Activated T-helper 17 cell treated with anti-CD3 and anti-CD28 coated beads, Interleukin-2, amount 50 U/mL, for 72 hours (primary cell): ENCODE data around the gene CEP104. TPM values are rescaled to one million over a fixed set of nuclear protein-coding genes. Genes with fewer than 3 reads are reported as not detected.

ENCODE experiments used
- ATAC-seq: fragments of 150-1000 bp; cut with Tn5 transposase; replicated peaks from 2 replicates; pipeline ENCODE4 v1.10.0; 2021; ENCODE audit warnings: mild to moderate bottlenecking, moderate library complexity
- H3K27ac Mint-ChIP-seq: one replicate; pipeline ENCODE4 v1.8.0; 2022; ENCODE audit warnings: mixed read lengths
- H3K27me3 Mint-ChIP-seq: one replicate; pipeline ENCODE4 v1.8.0; 2022; ENCODE audit warnings: mixed read lengths
- H3K36me3 Mint-ChIP-seq: one replicate; pipeline ENCODE4 v1.8.0; 2022; ENCODE audit warnings: low read depth, mild to moderate bottlenecking, mixed read lengths
- H3K4me1 Mint-ChIP-seq: one replicate; pipeline ENCODE4 v1.8.0; 2022; ENCODE audit warnings: mixed read lengths
- H3K4me3 Mint-ChIP-seq: one replicate; pipeline ENCODE4 v1.8.0; 2022; ENCODE audit warnings: mild to moderate bottlenecking, mixed read lengths
- H3K9me3 Mint-ChIP-seq: one replicate; pipeline ENCODE4 v1.8.0; 2022; ENCODE audit warnings: mixed read lengths
- total RNA-seq, 2 donors: library from RNA; stranded (reverse); gene quantifications; one replicate each; pipeline ENCODE4 v1.2.3, GENCODE V29; 2022

Gene CEP104
- total RNA-seq, 2 donors from 2014 or later: 17.8 to 39.4 TPM

DNA sequence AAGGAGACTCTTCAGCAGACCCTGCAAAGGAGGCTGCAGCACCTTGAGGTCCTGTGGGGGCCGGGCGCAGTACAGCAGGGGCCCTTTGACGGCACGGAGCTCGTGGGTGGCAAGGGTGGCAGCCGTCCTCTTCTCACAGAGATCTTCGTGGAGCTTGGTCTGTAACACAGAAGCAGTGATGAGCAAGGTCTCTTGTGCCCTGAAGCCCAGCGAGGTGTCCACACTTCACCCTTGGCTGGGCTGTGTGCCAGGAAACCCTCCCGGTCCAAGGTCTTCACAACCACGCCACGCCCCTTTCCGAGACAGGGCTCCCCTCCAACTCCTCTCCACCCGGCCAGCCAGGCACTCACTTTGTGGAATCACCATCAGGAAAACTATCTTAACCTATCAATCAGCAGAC is 72.0 kb downstream of the CEP104 start:
- Mint-ChIP-seq H3K4me1 (peaks cover 16% of the 10 kb centered on the region), H3K36me3 (peaks cover 79% of the 10 kb centered on the region), H3K4me3 (no peak overlapping the region), H3K27ac (no peak overlapping the region), H3K9me3 (no peaks in the 10 kb centered on the region), H3K27me3 (no peaks in the 10 kb centered on the region)
- no peak for ATAC-seq

DNA sequence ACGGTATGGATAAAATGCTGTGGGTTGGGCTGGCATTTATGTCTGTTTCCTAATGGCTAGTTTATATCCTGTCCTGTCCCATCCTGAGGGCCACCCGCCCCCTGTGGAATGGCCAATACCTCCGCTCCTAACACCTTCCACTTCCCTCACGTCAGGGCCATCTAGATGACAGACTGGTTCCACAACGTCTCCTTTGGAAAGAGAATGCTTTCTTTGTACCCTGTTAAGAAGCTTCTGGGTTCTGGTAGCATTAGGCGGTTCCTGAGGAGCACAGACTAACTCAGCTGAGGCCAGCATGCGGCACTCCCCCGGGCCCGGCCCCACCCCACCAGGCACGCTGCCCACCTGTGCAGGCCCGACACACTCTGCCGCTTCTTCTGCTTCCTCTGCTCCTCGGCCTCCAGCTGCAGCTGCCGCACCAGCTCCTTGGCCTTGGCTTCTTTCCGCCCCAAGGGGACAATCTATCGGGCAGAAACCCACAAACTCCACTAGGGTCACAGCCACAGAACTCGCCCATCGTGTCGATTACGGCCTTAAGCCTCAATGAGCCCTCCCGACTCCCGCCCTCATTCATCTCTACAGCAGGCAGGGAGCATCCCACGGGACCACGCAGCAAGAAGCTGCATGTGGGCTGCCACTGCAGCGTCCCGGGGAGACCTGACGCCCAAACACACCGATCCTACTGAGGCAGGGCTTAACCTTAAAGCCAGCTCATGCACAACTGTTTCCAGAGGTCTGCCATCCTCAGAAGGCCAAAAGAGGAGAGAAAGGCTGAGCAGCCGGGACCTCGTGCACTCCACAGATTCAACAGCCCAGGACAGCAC is 73.1 kb downstream of the CEP104 start:
- no peak for ATAC-seq
- no peak overlapping the region for H3K4me3 Mint-ChIP-seq
- no peak overlapping the region for H3K27ac Mint-ChIP-seq
- H3K9me3 Mint-ChIP-seq: no peaks in the 10 kb centered on the region
- peaks cover 16% of the 10 kb centered on the region for H3K4me1 Mint-ChIP-seq
- no peaks in the 10 kb centered on the region for H3K27me3 Mint-ChIP-seq
- peaks cover 91% of the 10 kb centered on the region for H3K36me3 Mint-ChIP-seq

DNA sequence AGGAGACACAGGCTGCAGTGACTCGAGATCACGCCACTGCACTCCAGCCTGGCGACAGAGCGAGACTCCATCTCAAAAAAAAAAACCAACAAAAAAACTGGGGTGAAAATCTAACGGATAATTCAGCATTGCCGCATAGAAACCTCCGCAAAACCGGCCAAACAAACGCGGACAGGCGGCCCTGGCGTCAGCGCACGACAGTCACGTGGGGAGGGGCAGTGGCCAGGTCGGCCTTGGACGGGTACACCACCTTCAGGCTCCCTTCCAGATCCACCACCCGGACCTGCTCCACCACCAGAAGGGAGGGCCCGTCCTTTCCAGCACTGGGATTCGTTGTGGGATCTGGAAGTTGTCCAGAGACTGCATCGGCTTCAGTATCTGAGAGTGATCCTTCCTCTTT is 76.1 kb downstream of the CEP104 start:
- H3K9me3 Mint-ChIP-seq: no peaks in the 10 kb centered on the region

DNA sequence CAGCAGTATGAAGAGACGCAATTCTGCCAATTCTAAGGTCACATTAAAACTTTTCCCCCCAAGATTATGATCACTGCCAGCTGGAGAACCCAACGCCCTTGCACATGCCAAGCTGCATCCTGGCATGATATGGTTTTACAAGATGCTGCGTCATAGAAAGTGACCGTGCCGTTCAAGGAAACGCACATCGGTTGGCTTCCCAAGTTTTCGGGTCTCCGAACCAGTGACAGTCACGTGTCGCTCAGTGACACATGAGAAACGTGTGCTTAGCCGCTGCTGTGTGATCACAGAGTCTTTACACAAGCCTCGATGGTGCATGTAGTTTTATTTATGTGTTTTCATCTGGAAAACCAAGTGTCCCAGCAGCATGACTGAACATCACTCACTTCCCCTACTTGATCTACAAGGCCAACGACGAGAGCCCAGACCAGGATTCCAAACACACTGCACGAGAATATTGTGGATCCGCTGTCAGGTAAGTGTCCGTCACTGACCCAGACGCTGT is 77.0 kb downstream of the CEP104 start:
- H3K4me1 Mint-ChIP-seq: no peaks in the 10 kb centered on the region
- ATAC-seq: no peak
- H3K36me3 Mint-ChIP-seq: peaks cover 61% of the 10 kb centered on the region
- no peak overlapping the region for H3K4me3 Mint-ChIP-seq
- no peaks in the 10 kb centered on the region for H3K9me3 Mint-ChIP-seq
- H3K27ac Mint-ChIP-seq: no peak overlapping the region
- no peaks in the 10 kb centered on the region for H3K27me3 Mint-ChIP-seq

More for the DNA sequence above, 76.1 kb downstream of the CEP104 start:
- no peak for ATAC-seq
- H3K27ac Mint-ChIP-seq: no peak overlapping the region
- H3K36me3 Mint-ChIP-seq: peaks cover 70% of the 10 kb centered on the region
- no peak overlapping the region for H3K4me3 Mint-ChIP-seq
- H3K27me3 Mint-ChIP-seq: no peaks in the 10 kb centered on the region
- H3K4me1 Mint-ChIP-seq: no peaks in the 10 kb centered on the region

DNA sequence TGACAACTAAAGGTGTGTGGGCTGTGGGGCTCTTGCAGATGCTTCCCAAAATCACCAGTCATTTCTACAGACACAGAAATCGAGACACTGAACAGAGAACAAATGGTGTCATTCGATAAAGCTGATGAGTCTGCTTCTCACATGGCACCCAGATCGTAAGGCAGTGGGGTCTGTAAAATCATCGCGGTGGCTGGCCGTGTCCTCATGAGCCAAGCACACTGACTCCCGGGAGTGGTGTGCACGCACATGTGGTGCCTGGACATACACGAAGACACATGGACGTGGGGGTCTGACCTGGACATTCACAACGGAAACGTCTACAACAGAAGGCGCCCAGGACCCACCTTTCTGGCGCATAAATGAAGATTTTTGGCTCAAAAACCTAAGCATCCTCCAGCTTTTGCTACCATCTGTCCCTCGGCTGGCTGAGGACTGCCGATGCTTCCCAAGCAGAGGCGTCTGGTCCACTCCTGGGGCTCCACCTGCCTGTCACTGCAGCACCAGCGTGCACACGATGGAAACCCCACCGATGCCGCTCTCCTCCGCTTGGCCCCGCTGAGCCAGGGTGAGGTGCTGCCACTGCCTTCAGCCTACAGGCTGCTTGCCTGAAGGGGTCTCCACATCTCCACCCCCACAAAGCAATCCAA is 77.6 kb downstream of the CEP104 start:
- ATAC-seq: no peak
- Mint-ChIP-seq H3K27ac (no peak overlapping the region), H3K9me3 (no peaks in the 10 kb centered on the region), H3K4me1 (no peaks in the 10 kb centered on the region), H3K27me3 (no peaks in the 10 kb centered on the region), H3K36me3 (peaks cover 55% of the 10 kb centered on the region), H3K4me3 (no peak overlapping the region)

DNA sequence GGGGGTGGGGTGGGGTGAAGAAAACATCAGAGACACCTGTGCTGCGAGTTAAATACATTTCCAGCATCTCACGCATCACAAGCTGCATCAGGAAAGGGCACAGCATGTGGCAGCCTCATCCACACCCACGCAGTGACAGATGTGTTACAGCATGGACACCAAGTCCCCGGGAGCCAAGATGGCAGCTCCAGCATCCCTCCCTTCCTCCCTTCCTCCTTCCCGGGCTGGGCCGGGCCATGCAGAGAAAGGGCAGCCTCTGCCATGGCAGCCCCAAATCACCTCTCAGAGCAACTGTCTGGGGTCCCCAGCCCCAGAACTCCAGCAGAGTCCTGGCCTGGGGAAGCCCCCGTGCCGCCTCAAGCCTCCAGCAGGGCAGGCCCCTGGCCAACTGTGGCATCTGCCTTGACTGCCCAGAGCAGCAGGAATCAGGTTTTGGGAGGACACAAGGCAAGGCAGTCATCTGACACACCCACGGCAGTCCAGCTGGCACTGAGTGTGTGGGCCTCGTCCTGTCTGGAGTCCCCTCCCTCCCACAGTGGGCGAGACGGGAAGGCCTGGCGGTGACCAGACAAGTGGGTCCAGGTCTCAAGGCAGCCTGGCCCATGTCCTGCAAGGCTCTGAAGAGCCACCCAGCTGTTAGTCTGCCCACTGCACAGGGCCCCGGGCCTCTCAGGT is 78.3 kb downstream of the CEP104 start:
- Mint-ChIP-seq H3K4me3 (no peak overlapping the region), H3K4me1 (no peaks in the 10 kb centered on the region), H3K27ac (no peak overlapping the region), H3K27me3 (no peaks in the 10 kb centered on the region), H3K36me3 (peaks cover 49% of the 10 kb centered on the region), H3K9me3 (no peaks in the 10 kb centered on the region)
- no peak for ATAC-seq

DNA sequence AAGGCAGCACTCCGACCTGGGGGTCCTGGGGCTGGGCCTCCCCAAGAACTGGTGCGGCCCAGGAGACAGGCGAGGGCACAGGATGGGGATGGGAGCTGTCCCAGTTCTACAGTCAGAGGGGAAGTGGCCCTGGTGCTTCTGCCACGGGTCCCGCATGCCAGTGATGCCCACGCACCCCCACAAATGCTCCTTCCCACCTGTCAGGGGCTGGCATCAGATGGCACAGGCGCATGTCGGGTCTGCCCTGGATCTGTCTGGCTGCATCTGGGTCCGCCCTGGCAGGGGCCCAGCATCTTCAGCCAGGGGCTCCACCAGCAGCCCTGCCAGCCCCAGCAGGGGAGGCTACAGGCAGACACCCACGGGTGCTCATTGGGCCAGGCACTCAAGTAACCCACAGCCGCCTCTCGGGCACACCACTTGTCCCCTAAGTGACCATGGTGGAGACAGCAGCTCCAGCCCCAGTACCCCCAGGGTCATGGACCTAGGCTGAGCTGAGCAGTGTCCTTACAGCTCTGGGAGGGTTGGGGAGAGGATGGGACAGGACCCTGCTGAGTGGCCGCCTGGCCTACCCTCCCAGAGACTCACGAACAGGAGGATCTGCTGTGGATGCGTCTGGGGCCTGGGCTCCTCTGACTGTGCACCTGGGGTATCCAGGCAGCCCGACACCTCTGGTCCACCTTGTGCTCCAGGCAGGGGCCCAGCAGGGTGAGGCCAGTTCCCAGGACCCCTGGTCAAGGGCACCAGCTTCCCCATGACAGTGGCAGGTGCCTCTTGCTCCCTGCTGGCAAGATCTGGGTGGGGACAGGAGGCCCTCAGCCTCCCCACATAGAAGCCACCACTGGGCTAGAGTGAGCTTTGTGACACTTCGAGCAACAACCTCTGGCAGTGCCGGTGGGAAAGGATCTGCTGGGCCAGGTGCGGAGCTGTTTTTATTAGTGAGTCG is 79.1 kb downstream of the CEP104 start:
- H3K27ac Mint-ChIP-seq: no peak overlapping the region
- H3K4me3 Mint-ChIP-seq: no peak overlapping the region
- peaks cover 41% of the 10 kb centered on the region for H3K36me3 Mint-ChIP-seq
- no peaks in the 10 kb centered on the region for H3K9me3 Mint-ChIP-seq
- H3K27me3 Mint-ChIP-seq: no peaks in the 10 kb centered on the region
- H3K4me1 Mint-ChIP-seq: no peaks in the 10 kb centered on the region
- no peak for ATAC-seq

DNA sequence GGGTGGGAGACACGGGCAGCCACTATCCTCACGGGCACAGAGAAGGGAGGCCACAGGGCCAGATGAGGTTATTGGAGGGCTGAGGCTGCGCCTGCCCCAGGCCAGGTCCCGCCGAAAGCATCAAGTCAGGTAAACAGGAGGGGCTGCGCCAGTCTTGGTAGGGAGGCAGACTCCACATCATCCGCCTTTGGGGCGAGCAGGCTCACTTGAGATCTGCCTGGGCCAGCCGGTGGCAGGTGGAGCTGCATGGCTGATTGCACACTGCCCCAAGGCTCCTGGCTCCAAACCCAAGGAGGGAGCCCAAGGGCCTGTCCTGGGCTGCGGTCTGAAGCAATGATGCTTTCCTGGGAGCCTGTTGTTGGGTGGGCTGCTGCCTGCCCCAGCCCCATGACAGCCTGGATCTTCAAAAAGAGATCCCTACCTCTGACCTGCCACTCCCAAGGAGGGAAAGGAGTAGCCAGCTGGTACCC is 79.9 kb downstream of the CEP104 start:
- H3K36me3 Mint-ChIP-seq: peaks cover 33% of the 10 kb centered on the region
- no peak overlapping the region for H3K4me3 Mint-ChIP-seq
- H3K9me3 Mint-ChIP-seq: no peaks in the 10 kb centered on the region

DNA sequence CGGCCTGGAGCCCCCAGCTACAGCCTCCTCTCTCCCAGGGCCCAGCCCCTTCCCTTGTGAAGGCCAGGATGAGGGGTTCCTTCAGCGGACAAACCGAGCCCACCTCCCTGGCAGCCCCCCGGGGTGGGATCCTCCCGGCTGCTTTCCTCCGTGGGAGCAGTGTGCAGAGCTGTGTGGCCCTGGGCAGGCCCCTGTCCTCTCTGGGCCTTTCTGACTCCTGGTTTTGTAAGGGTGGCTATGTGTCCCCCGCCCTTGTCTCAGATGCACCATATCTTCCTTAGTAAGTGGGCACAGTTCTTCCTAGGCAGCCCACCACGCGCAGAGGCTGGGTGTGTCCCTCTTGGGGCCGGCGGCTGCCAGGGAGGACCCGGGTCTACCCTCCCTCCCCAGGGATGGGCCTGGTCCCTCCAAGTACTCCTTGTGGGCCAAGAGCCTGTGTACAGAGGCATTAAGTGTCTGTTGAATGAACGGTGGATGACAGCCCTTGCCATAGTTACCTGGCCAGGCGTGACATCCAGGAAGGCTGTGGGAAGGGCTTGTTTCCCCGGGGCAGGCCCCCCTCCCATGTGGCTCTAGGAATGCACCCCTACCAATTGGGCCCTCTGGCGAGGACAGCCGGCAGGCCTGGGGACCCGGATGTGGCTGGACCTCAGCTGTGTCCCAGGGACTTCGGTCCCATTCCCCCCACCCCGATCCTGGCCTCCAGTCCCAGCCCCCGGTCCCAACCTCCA is 80.6 kb downstream of the CEP104 start:
- Mint-ChIP-seq H3K36me3 (peaks cover 25% of the 10 kb centered on the region), H3K9me3 (no peaks in the 10 kb centered on the region), H3K27me3 (no peaks in the 10 kb centered on the region), H3K4me3 (no peak overlapping the region), H3K27ac (no peak overlapping the region), H3K4me1 (no peaks in the 10 kb centered on the region)
- no peak for ATAC-seq

More for the DNA sequence above, 79.9 kb downstream of the CEP104 start:
- H3K27me3 Mint-ChIP-seq: no peaks in the 10 kb centered on the region
- no peaks in the 10 kb centered on the region for H3K4me1 Mint-ChIP-seq
- H3K27ac Mint-ChIP-seq: no peak overlapping the region
- no peak for ATAC-seq

DNA sequence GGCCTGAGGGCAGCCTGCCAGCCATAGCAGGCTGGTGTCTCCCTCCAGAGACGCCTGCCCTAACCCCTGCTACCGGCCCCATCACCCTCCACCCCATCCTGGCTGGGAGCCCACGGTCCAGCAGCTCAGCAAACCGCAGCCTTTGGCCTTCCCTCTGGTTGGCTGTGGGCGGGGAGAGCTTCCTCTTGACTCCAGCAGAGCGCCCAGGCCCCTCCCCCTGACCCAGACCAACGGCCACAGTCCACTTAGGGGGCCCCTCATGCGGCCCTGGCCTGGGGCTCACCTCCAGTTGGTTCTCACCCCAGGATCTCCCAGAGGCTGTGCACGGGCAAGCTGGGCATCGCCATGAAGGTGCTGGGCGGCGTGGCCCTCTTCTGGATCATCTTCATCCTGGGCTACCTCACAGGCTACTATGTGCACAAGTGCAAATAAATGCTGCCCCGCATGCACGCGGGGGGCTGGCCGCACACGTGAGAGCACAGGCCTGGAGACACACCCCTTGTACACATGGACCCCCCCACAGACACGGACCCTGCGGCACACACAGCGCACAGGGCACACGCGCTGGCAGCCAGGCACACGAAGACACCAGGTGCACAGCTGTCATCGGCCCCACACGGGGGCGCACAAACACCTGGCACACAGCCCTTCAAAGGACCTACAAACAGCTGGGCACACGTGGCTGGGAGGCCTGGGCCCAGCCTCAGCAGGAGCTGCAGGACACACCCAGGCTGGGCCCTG is 81.4 kb downstream of the CEP104 start:
- Mint-ChIP-seq H3K27me3 (no peaks in the 10 kb centered on the region), H3K4me1 (no peaks in the 10 kb centered on the region), H3K9me3 (no peaks in the 10 kb centered on the region), H3K36me3 (peaks cover 18% of the 10 kb centered on the region), H3K4me3 (no peak overlapping the region), H3K27ac (no peak overlapping the region)
- ATAC-seq: peak; percentile 53

DNA sequence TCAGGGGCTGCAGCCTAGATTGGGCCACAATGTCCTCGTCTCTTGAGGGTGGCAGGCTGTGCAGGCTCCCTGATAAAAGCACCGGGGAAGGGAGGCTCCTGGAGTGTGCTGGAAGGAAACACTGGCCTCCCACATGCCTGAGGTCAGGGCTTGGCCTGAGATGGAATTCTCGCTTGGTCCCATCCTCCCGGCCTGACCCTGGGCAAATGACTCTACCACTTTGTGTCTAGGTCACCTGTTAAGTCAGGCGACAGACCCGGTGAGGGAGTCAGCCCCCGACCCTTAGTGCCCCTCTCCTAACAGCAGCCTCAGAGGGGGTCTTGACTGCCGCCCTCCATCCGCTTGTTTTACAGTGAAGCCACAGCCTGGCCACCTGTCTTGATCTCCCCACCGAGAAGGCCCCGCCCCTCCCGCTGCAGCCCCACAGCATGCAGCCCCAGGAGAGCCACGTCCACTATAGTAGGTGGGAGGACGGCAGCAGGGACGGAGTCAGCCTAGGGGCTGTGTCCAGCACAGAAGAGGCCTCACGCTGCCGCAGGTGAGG is 82.0 kb downstream of the CEP104 start:
- Mint-ChIP-seq H3K27me3 (no peaks in the 10 kb centered on the region), H3K27ac (no peak overlapping the region), H3K4me3 (no peak overlapping the region), H3K4me1 (no peaks in the 10 kb centered on the region), H3K36me3 (peaks cover 12% of the 10 kb centered on the region), H3K9me3 (no peaks in the 10 kb centered on the region)
- ATAC-seq: no peak

DNA sequence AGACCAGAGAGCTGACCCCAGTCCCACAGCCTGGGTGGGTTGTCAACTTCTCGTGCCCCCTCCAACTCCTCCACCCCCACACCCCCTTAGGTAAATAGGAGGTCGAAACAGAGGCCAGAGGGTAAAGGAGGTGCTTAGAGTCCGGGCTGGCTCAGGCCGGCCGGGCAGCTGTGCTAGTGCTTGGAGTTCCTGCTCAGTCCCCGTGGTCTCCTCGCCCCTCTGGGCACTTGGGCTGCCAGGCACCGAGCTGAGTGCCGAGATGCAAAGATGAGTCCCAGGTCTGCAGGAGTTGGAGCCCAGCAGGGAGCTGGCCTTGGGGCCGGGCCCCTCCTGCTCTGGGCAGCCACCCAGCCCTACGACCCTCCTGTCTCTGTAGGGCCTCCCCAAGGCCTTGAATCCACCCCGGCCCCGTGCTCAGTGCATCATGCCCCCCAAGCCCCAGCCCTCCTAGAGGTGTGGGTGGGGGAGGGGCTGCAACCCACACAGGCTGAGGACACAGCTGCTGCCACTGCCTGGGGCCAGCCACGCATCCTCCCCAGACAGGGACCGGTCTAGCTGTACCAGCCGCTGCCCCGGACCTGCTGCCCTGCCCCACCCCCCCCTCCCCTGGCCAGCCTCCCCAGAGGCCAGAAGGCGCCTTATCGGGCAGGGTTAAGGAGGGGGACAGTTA is 82.6 kb downstream of the CEP104 start:
- no peak overlapping the region for H3K27ac Mint-ChIP-seq
- ATAC-seq: no peak

More for the DNA sequence above, 82.6 kb downstream of the CEP104 start:
- Mint-ChIP-seq H3K4me1 (no peaks in the 10 kb centered on the region), H3K4me3 (no peak overlapping the region), H3K9me3 (no peaks in the 10 kb centered on the region), H3K36me3 (peaks cover 6% of the 10 kb centered on the region), H3K27me3 (no peaks in the 10 kb centered on the region)
